ENCODE results near the gene CMIP.

CMIP gene

DNA sequence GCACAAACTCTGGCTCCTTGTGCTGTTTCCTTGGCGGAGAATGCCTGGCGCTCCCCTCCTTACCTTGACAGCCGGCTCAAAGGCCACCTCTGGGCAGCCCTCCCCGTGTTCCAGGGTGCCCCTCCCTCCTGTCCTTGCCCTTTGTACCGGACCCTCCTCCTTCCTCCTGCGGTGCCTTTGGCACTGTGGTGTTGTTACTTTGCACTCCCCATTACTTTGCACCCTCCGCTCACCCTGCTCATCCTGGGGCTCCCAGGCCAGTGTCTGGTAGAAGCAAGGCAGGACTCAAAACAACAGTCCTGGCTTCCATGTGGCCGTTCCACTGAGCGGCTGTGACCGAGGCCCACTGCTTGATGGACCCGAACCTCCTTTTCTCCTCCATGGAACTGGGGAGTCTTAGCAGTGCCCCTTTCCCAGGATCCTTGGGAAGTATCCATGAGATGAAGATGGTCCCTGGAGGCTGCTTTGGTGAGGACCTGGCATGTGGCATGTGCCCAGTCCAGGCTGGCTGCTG is 147.8 kb downstream of the CMIP start:
- TF ChIP-seq, protein P1, sequence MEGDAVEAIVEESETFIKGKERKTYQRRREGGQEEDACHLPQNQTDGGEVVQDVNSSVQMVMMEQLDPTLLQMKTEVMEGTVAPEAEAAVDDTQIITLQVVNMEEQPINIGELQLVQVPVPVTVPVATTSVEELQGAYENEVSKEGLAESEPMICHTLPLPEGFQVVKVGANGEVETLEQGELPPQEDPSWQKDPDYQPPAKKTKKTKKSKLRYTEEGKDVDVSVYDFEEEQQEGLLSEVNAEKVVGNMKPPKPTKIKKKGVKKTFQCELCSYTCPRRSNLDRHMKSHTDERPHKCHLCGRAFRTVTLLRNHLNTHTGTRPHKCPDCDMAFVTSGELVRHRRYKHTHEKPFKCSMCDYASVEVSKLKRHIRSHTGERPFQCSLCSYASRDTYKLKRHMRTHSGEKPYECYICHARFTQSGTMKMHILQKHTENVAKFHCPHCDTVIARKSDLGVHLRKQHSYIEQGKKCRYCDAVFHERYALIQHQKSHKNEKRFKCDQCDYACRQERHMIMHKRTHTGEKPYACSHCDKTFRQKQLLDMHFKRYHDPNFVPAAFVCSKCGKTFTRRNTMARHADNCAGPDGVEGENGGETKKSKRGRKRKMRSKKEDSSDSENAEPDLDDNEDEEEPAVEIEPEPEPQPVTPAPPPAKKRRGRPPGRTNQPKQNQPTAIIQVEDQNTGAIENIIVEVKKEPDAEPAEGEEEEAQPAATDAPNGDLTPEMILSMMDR (IDR thresholded peaks at IDR 0.05; ENCODE audit: low read length, missing control alignments): no peak
- H3K4me3 ChIP-seq (replicated peaks; ENCODE audit: low read depth, low read length): no peak overlapping the region
- DNase-seq (ENCODE audit: low read depth): no peak

DNA sequence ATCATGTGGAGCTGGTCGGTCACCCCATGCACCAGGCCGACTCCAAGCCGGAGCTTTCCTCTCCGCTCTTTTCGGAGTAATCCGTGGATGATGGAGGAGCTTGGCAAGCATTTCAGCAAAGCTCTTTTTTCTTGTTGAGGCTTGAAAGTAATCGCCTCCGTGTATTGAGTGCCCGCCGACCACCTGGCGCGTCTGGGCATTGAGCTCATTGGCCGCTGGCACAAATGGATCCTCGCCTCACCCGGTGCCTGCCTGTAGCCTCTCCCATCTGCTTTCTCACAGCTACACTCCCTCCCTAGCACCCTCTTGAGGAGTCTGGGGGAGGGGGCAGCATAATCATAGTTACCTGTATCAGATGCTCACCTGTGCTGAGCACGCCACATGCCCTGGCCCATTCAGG is 148.9 kb downstream of the CMIP start:
- H3K4me3 ChIP-seq (replicated peaks; ENCODE audit: low read depth, low read length): no peak overlapping the region
- TF ChIP-seq, protein P1 (IDR thresholded peaks at IDR 0.05; ENCODE audit: low read length, missing control alignments): no peak
- no peak for DNase-seq (ENCODE audit: low read depth)

DNA sequence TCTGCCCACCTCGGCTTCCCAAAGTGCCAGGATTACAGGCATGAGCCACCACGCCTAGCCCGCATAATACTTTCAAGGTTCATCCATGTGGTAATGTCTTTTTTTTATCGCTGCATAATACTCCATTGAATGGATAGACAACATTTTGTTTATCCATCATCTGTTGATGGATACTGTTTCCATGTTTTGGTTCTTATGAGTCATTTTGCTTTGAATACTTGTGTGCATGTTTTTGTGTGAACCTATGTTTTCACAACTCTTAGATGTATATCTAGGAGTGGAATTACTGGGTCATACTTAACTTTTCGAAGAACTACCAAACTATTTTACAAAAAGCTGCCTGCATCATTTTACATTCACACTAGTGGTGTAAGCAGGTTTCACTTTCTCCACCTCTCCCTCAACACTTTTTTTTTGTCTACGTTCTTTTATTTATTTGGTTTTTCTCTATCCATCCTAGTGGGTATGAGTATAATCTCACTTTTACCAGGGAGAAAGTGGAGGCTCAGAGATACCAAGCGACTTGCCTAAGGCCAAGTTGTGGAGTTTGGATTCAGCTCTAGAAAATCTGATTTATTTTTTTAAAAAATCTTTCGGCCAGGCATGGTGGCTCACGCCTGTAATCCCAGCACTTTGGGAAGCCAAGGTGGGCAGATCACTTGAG is 151.2 kb downstream of the CMIP start:
- no peak overlapping the region for H3K4me3 ChIP-seq (replicated peaks; ENCODE audit: low read depth, low read length)
- TF ChIP-seq, protein P1 (IDR thresholded peaks at IDR 0.05; ENCODE audit: low read length, missing control alignments): no peak
- DNase-seq (ENCODE audit: low read depth): peak; percentile 37

DNA sequence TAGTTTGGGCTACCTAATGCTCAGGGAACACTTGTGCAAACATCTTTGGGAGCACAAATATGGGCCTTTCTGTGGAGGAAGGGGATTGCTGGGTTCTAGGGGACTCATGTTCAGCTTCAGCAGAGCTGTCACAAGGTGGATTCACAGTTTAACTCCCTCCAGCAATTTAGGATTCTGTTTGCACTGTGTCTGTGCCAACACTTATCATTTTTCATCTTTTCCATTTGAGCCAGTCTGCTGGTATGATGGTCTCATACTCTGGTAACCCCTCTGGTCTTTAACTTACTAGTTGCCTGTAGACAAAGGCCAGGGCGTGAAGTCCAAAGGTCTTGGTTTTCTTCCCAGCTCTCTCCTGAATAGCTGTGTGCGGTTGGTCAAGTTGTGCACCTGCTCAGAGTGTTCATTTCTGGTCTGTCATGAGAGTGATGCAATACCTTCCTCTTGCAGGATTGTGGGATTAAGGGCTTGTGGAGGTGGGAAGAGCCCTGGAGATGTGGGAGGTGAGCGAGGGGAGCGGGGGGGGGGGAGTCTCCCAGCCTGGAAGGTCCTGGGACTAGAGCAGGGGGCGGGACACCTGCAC is 152.6 kb downstream of the CMIP start:
- TF ChIP-seq, protein P1 (IDR thresholded peaks at IDR 0.05; ENCODE audit: low read length, missing control alignments): no peak
- no peak overlapping the region for H3K4me3 ChIP-seq (replicated peaks; ENCODE audit: low read depth, low read length)
- DNase-seq (ENCODE audit: low read depth): no peak

GRCh38 chr16:81598083-81598482 is 153.5 kb downstream of the CMIP start:
- no peak for DNase-seq (ENCODE audit: low read depth)
- TF ChIP-seq, protein P1 (IDR thresholded peaks at IDR 0.05; ENCODE audit: low read length, missing control alignments): no peak
- no peak overlapping the region for H3K4me3 ChIP-seq (replicated peaks; ENCODE audit: low read depth, low read length)

DNA sequence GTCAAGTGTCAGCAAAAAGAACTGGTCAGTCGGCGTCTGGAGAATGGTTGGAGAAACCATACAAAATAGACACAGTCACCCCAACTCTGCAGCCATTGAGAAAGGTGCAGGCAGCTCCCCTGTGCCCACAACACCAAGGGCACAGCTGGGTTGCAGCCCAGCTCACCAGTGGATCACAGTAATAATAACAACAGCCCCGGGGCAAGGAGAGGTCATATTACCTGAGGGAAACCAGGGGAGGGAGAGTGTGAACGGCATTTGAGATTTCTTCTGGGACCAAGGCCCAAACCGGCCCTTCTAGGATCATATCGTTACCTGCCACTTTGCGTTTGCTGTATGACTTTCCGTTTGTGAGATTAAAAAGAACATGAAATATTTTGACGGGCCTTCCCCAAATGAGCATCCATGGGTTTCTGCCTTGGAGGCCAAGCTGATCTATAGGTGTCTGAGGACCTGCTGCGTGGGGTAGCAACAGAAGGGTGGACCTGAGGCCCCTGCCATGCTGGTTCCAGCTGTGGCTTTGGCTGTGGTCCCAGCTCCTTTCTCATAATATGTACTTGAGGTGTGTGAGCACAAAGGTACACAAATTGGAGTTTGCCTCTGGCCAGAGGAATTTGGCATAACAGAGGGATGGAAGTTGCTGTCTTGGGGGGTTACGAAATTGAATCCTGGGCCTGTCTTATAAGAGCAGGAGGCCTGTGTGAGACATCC is 154.6 kb downstream of the CMIP start:
- no peak for DNase-seq (ENCODE audit: low read depth)
- TF ChIP-seq, protein P1 (IDR thresholded peaks at IDR 0.05; ENCODE audit: low read length, missing control alignments): no peak
- no peak overlapping the region for H3K4me3 ChIP-seq (replicated peaks; ENCODE audit: low read depth, low read length)
